ENCODE measurements around the gene RANBP1.

Gene RANBP1

DNA sequence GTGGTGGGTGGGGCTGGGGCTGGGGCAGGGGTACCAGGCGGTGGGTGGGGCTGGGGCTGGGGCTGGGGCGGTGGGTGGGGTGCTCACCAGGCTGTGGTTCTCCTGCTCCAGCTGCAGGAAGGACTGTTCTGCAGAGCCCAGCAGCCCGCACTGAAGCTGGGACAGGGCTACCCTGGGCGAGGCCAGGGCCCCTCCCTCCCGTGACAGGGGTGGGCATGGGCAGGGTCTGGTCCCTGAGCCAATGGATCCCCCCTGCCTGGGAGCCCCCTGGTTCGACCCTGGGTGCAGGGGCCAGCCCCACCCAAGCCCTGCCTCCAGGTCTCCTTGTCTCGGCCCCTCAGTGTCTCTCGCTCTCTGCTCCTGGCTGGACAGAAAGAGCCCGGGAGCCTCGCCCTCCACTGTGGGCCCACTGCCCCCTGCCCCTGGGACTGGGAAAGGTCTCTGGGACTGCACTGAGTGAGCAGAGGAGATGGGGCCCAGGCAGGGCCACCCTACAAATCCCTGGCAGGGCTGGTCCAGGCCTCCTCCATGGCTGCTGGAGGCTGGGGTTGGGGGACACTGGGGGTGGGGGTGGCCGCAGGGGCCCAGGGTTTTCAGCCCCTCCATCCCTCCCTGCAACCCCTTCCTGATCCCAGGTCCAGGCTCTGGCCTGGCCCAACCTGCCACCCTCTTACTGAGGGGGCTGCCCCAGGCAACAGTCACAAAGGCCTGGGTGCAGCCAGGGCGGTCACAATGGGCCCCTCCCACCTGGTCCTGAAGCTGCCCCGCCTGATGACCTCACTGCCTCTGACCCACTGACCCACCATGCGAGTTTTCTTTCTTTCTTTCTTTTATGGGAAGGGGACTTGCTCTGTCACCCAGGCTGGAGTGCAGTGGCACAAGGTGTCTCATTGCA is 34.7 kb downstream of the RANBP1 start, which contains the start of gene CCDC188:
Gene CCDC188 (minus strand): TSS at position 675 of the 895 bp plus-strand sequence. CDS start 69 bp downstream, at position 606.
- no peak for DNase-seq (ENCODE audit: low read depth)
- H3K4me3 ChIP-seq (ENCODE audit: low read length), result no peak within 1 kb of the TSS
- TF ChIP-seq, protein P1, sequence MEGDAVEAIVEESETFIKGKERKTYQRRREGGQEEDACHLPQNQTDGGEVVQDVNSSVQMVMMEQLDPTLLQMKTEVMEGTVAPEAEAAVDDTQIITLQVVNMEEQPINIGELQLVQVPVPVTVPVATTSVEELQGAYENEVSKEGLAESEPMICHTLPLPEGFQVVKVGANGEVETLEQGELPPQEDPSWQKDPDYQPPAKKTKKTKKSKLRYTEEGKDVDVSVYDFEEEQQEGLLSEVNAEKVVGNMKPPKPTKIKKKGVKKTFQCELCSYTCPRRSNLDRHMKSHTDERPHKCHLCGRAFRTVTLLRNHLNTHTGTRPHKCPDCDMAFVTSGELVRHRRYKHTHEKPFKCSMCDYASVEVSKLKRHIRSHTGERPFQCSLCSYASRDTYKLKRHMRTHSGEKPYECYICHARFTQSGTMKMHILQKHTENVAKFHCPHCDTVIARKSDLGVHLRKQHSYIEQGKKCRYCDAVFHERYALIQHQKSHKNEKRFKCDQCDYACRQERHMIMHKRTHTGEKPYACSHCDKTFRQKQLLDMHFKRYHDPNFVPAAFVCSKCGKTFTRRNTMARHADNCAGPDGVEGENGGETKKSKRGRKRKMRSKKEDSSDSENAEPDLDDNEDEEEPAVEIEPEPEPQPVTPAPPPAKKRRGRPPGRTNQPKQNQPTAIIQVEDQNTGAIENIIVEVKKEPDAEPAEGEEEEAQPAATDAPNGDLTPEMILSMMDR (IDR thresholded peaks at IDR 0.05; ENCODE audit: insufficient read depth, low read depth, low read length, missing control alignments), result no peak

DNA sequence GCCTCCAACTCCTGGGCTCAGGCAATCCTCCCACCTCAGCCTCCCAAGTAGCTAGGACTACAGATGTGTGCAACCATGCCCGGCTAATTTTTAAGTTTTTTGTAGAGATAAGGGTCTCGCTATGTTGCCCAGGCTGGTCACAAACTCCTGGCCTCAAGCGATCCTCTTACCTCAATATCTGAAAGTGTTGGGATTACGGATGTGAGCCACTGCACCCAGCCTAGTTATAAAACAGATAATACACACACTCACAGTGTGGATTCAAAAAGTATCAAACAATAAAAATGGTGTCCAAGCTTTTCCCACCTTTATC is 35.3 kb downstream of the RANBP1 start:
- TF ChIP-seq, protein P1 (IDR thresholded peaks at IDR 0.05; ENCODE audit: insufficient read depth, low read depth, low read length, missing control alignments), result no peak
- DNase-seq (ENCODE audit: low read depth), result no peak
- H3K4me3 ChIP-seq (ENCODE audit: low read length), result no peak overlapping the region

DNA sequence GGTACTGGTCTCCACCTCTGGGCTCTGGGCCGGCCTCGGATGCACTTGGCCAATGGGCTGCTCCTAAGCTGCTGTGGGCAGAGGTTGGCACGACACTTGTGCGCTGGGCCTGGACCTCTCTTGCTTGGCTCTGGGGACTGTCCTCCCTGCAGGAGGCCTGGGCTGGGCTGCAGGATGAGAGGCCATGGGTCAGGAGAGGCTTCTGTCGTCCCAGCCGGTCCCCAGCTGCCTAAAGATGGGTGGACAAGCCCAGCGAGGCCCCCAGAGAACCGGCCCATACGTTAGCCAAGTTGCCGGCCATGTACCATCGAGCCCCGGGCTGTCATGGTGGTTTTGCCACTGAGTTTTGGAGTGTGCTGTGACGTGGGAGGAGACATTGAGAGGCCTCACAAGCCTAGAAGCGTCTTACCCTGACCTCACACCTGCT is 36.6 kb downstream of the RANBP1 start:
- TF ChIP-seq, protein P1 (IDR thresholded peaks at IDR 0.05; ENCODE audit: insufficient read depth, low read depth, low read length, missing control alignments), result no peak
- DNase-seq (ENCODE audit: low read depth), result no peak
- no peak overlapping the region for H3K4me3 ChIP-seq (ENCODE audit: low read length)

DNA sequence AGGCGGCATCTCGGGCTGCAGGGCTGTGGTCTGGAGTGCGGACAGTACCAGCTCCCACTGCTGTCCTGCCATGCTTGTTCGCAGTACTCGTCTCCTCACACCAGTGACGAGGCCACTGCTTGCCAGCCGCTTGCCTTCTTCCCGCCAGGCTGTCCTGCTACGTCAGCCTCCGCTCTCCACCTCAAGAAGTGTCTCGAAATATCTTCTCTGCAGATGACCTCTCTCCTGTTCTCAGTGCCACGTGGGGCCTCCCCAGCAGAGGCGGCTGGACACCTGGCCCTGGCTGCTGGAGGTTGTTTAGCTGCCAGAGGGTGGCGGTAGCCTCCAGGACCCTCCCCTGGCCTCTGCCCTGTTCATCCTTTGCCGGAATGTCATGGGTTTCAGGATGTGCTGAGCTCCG is 38.0 kb downstream of the RANBP1 start:
- TF ChIP-seq, protein P1 (IDR thresholded peaks at IDR 0.05; ENCODE audit: insufficient read depth, low read depth, low read length, missing control alignments), result no peak
- no peak overlapping the region for H3K4me3 ChIP-seq (ENCODE audit: low read length)
- DNase-seq (ENCODE audit: low read depth), result no peak

DNA sequence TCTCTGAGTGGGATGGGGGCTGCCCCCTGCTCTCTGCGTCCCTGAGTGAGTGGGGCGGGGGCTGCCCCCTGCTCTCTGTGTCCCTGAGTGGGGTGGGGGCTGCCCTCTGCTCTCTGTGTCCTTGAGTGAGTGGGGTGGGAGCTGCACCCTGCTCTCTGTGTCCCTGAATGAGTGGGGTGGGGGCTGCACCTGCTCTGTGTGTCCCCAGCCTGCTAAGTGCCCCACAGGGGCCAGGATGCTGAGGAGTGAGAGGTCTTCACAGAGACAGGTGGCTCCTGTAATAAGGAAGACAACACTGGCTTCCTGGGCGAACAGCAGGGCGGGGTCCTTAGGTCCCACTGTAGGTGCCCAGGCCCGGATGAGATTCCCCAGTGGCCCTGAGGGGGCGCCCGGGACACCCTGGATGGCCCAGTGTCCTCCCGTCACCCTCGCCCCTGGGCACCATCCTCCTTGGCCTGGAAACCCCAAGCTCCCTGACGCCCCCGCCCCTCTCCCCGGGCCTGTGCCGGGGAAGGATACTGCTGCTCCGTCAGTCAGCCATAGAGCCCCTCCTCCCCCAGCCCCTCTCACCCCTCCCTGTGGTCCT is 38.8 kb downstream of the RANBP1 start:
- TF ChIP-seq, protein P1 (IDR thresholded peaks at IDR 0.05; ENCODE audit: insufficient read depth, low read depth, low read length, missing control alignments), result no peak
- H3K4me3 ChIP-seq (ENCODE audit: low read length), result no peak overlapping the region
- no peak for DNase-seq (ENCODE audit: low read depth)

GRCh38 chr22:20155330-20156041 is 39.6 kb downstream of the RANBP1 start:
- DNase-seq (ENCODE audit: low read depth), result no peak
- TF ChIP-seq, protein P1 (IDR thresholded peaks at IDR 0.05; ENCODE audit: insufficient read depth, low read depth, low read length, missing control alignments), result no peak
- no peak overlapping the region for H3K4me3 ChIP-seq (ENCODE audit: low read length)
